ENCODE measurements around the gene MTHFD2L.

- TF ChIP-seq CTCF (IDR thresholded peaks at IDR 0.05) (no peak), ZBTB43 (CRISPR knock-in tag; IDR thresholded peaks at IDR 0.05) (no peak), FOXK1 (CRISPR knock-in tag; IDR thresholded peaks at IDR 0.05) (no peak), ZNF219 (CRISPR knock-in tag; IDR thresholded peaks at IDR 0.05; ENCODE audit: borderline replicate concordance) (no peak), CREM (CRISPR knock-in tag; IDR thresholded peaks at IDR 0.05) (no peak), ZNF263 (CRISPR knock-in tag; IDR thresholded peaks at IDR 0.05; ENCODE audit: low read depth) (no peak), SP1 (CRISPR knock-in tag; conservative IDR thresholded peaks at IDR 0.05) (no peak), USF2 (CRISPR knock-in tag; IDR thresholded peaks at IDR 0.05) (no peak), PRDM15 (CRISPR knock-in tag; IDR thresholded peaks at IDR 0.05) (no peak)
Observed at GRCh38 chr4:74127745-74128144, 30.2 kb upstream of the MTHFD2L start.
